HG02840 (cell line): ENCODE results near the gene KDM2A.

Experiments
- ATAC-seq: cut with Tn5 transposase; IDR thresholded peaks from one replicate; pipeline ENCODE4 v1.9.1; 2021; ENCODE audit warnings: mild to moderate bottlenecking, moderate library complexity, moderate number of reproducible peaks; ENCODE audit not compliant: unreplicated experiment, low FRiP score

The KDM2A gene

DNA sequence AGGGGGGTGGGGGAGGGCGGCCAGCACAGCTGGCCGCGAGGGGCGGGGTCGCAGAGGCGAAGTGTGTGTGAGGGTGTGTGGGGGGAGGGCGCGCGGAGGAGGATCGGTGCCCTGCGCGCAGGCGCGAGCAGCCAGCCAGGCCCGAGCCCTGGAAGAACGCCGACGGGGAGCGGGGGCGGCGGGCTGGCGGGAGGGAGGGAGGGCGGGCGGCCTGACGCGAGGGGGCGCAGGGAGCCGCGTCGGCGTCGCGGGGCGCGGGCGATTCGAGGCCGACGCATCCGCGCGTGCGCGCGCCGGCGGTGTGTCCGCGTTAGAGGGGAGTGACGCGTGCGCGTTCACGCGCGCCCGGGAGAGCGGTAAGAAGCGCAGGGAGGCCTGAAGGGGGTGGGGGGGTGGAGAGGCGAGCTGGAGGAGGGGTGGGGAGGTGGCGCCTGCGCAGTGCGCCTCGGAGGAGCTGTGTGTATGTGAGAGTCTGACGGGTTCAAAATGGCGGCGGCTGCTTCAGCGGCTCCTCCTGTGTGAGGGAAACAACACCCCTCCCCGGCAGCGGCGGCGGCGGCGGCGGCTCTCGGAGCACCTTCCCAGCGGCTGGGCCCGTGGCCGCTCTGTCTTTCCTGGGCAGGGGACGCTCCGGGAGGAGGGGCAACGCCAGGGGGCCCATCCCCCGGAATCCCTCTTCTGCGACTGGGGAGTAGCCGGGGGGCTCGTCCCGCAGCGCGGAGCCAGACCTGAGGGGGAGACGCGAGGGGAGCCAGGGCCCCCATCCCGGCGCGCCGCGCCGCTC, at the start of gene KDM2A:
Gene KDM2A (plus strand): TSS at position 463 of the 784 bp plus-strand sequence. CDS start 2,054 bp downstream, outside the sequence.
- peak; percentile 68 for ATAC-seq

- ATAC-seq: no peak
Measured at GRCh38 chr11:67071420-67072284, 47.4 kb upstream of the KDM2A start.

DNA sequence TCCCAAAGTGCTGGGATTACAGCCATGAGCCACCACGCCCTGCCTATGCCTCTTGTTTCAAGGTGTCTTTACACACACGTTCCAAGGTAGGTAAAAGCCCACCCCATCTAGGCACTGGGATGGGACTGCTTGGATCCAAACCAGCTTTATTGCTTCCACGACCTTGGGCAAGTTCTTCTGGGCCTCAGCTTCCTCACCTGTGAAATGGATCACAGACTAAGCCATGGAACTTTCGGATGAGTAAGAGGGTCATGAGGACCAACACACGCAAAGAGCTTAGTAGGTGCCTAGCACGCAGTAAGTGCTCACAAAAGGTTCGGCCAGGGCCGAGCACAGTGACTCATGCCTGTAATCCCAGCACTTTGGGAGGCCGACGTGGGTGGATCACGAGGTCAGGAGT, 46.8 kb upstream of the KDM2A start:
- ATAC-seq: no peak

- ATAC-seq: no peak
Measured at GRCh38 chr11:67073908-67074307, 45.2 kb upstream of the KDM2A start.

- ATAC-seq: no peak
Measured at GRCh38 chr11:67076202-67076601, 42.9 kb upstream of the KDM2A start.

GRCh38 chr11:67079065-67079705, 39.9 kb upstream of the KDM2A start:
- no peak for ATAC-seq

GRCh38 chr11:67082071-67082791, 36.8 kb upstream of the KDM2A start:
- no peak for ATAC-seq

DNA sequence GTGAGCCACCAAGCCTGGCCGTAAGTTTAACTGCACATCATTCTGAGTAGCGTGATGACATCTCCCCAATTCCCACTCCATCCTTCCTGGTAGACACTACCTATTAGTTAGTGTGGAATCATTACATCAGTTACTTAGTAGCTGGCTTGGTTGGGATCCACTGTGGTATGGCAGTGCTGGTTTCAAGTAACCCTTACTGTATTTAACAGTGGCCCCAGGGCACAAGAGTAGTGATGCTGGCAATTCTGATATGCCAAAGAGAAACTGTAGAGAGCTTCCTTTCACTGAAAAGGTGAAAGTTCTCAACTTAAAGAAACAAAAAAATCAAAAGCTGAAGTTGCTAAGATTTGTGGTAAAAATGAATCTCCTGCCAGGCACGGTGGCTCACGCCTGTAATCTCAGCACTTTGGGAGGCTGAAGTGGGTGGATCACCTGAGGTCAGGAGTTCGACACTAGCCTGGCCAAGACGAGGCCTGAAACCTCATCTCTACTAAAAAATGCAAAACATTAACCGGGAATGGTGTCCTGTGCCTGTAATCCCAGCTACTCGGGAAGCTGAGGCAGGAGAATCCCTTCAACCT, 35.2 kb upstream of the KDM2A start:
- no peak for ATAC-seq

GRCh38 chr11:67085617-67086016, 33.4 kb upstream of the KDM2A start:
- ATAC-seq: no peak

DNA sequence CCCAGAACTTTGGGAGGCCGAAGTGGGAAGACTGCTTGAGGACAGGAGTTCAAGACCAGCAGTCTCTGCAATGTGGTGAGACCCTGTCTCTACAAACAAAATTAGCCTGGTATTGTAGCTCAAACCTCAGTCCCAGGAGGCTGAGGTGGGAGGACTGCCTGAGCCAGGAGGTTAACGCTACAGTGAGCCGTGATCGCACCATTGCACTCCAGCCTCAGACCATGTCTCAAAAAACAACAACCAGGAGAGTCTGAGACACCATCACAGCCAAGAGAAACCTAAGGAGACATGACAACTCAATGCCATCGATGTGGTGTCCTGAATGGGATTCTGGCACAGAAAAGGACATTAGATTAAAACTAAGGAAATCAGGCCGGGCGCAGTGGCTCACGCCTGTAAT, 28.3 kb upstream of the KDM2A start:
- ATAC-seq: no peak

DNA sequence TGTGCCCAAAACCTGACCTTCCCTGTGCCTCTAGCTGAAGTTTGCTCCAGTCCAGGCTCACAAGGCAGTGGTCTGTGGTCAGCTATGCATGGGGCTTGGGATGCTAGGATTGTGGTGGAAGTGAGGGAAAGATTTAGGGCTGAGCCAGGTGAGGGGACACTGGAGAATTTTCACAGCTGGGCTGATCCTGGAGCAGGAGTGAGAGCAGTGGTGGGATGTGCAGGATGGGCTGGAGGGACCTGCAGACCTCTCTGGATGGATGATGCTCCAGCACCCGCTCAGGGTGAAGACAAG, 23.9 kb upstream of the KDM2A start:
- ATAC-seq: no peak

- ATAC-seq: no peak
Measured at GRCh38 chr11:67098799-67099429, 20.1 kb upstream of the KDM2A start.

- no peak for ATAC-seq
Measured at GRCh38 chr11:67099831-67100324, 19.2 kb upstream of the KDM2A start.

DNA sequence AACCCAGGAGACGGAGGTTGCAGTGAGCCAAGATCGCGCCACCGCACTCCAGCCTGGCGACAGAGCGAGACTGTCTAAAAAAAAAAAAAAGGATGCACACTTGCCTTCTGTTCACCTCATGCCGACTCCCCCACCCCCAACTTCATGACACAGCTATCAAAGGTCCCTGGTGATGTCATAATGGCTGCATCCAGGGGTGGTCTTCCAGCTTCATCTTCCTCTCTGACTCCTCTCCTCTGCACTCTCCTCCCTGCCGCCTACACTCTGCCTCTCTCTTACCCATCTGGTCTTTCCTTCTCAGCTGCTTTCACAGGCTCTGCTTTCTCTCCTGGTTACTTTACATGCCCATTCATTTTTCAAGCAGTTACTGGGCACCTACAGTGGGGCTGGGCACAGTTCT, 16.4 kb upstream of the KDM2A start:
- ATAC-seq: no peak

- no peak for ATAC-seq
Measured at GRCh38 chr11:67105964-67106363, 13.1 kb upstream of the KDM2A start.

DNA sequence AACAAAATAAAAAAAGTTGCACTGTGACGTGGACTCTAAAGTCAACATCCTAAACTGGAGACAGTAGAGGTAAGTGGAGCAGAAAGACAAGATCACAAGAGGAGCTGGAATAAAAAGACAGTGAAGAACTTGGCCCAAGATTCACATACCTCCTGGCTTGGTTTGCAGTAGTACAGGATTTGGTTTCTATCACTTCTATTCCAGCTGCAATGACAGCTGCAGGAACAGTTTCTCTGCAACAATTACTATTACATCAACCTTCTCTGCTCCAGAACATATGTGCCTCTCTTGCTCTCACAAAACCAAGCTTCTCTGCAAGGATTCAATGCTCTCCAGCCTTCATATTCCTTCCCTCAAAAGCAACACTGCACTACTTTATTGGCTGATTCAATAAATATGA, 7.8 kb upstream of the KDM2A start:
- no peak for ATAC-seq

DNA sequence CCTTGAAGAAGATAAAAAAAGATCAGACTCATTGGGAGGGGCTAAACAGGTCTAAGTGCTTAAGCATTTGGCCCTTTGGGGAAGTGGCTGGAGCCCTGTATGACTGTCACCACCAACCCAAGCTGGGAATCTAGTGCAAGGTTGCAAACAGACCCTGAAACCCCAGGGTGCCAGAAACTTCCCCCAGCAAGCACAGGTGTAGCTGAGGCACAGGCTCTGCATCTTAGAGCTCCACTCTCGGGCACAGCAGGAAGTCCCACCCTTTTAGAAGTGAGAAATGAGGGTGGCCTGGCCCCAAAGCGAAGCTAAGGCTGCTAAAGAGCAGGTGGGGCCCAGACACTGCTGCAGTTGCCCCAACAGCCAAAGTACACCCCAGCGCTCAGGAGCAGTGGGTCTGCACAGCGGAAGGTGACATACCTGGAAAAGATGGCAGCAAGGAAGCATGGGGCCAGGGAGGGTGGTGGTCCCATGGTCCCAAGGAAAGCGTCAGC, 5.8 kb upstream of the KDM2A start:
- no peak for ATAC-seq

DNA sequence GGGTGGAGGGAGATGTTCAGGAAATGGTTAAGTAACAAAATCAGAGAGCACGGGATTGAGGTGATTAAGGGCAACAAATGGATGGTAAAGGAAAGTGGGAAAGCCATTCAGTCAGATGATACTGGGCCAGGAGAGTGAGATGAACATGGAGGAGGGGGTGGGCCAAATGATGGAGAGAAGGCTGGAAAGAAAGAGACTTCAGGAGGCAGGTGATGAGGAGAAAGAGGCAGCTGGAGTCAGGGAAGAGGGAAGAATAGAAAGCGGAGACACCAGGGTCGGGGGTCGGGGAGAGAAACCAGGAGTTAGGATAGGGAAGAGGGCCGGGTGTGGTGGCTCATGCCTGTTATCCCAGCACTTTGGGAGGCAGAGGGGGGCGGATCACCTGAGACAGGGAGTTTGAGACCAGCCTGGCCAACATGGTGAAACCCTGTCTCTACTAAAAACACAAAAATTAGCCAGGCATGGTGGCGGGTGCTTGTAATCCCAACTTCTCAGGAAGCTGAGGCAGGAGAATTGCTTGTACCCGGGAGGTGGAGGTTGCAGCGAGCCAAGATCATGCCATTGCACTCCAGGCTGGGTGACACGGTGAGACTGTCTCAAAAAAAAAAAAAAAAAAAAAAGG, 4.7 kb upstream of the KDM2A start:
- ATAC-seq: no peak

GRCh38 chr11:67116758-67117105, 2.3 kb upstream of the KDM2A start:
- no peak for ATAC-seq
